Stimulated activated naive CD8-positive, alpha-beta T cell treated with anti-CD3 and anti-CD28 coated beads, Interleukin-15, amount 100 ng/mL, for 72 hours (primary cell): ENCODE measurements around the gene CSK.

Experiments
- ATAC-seq: fragments of 150-1000 bp; cut with Tn5 transposase; 2 replicates; pipeline ENCODE4 v1.10.0; 2021; ENCODE audit warnings: mild to moderate bottlenecking, moderate library complexity
- DNase-seq, 2 donors: peaks; one replicate each; pipeline ENCODE4 v3.0.0; 2021 to 2022
- H3K27ac Mint-ChIP-seq, 2 donors: one replicate each; pipeline ENCODE4 v1.8.0; 2022; ENCODE audit warnings: mild to moderate bottlenecking in 2 of 2, mixed read lengths in 2 of 2, moderate library complexity in 2 of 2
- H3K27me3 Mint-ChIP-seq: one replicate; pipeline ENCODE4 v1.8.0; 2022; ENCODE audit warnings: mixed read lengths
- H3K4me1 Mint-ChIP-seq: one replicate; pipeline ENCODE4 v1.8.0; 2022; ENCODE audit warnings: mild to moderate bottlenecking, mixed read lengths
- H3K4me3 Mint-ChIP-seq, 2 donors: one replicate each; pipeline ENCODE4 v1.8.0; 2022; ENCODE audit warnings: mild to moderate bottlenecking in 2 of 2, mixed read lengths in 2 of 2, moderate library complexity in 1 of 2
- H3K9me3 Mint-ChIP-seq, 2 donors: one replicate each; pipeline ENCODE4 v1.8.0; 2022; ENCODE audit warnings: mixed read lengths in 2 of 2

CSK gene

DNA sequence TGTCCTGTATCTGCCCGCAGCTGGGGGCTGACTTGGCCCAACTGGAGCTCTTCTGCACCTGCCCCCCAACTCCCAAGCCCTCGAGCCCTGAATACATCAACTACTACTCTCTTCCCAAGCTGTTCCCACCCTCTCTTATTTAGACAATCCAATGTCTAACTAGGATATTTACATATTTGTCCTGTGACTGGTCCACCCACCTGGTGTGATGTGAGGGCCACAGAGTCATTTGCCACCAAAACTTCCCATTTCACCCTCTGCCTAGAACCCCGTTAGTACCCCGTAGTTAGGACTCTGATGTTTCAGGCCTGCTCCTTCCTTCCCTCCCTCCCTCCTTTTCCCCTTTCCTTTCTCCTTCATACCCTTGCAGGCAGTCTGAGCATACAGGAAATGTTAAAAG lies 50.9 kb downstream of the CSK start:
- Mint-ChIP-seq H3K27me3 (peaks cover 24% of the 10 kb centered on the region), H3K4me1 (peaks cover 10% of the 10 kb centered on the region), H3K9me3 (no peaks in the 10 kb centered on the region), H3K4me3 (no peak overlapping the region), H3K27ac (peak overlapping the region in 1 of 2 donors; percentile 68)
- DNase-seq (no peak), ATAC-seq (no peak)

GRCh38 chr15:74833376-74834107 lies 51.7 kb downstream of the CSK start:
- H3K27me3 Mint-ChIP-seq = peaks cover 17% of the 10 kb centered on the region
- ATAC-seq (no peak), DNase-seq (no peak)
- peaks cover 10% of the 10 kb centered on the region for H3K4me1 Mint-ChIP-seq
- H3K9me3 Mint-ChIP-seq = no peaks in the 10 kb centered on the region
- H3K4me3 Mint-ChIP-seq = no peak overlapping the region
- H3K27ac Mint-ChIP-seq = no peak overlapping the region

- ATAC-seq = peak; percentile 41
- Mint-ChIP-seq H3K27me3 (peaks cover 8% of the 10 kb centered on the region), H3K4me1 (peaks cover 10% of the 10 kb centered on the region), H3K4me3 (no peak overlapping the region), H3K27ac (no peak overlapping the region), H3K9me3 (no peaks in the 10 kb centered on the region)
- DNase-seq = peak in 1 of 2 donors; percentile 42
Measured at GRCh38 chr15:74835312-74835823, 53.5 kb downstream of the CSK start.

DNA sequence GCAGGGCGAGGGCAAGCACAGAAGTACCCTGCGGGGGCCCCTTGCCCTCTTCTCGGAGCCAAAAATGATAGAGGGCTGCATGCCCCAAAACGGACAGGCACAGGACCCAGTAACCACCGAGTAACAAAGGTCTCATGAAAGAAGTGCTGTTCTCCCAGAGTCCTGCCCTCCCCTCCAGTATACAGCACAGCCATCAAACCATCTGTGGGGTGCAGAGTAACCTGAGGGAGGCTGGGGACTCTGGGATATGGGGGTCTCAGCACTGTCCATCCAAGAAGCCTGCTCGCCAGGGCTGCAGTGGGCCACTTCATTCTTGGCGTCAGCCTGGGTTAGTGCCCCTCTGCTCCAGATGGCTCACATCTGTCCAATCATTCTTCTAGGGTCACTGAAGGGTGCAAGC lies 55.0 kb downstream of the CSK start:
- DNase-seq (no peak), ATAC-seq (no peak)
- Mint-ChIP-seq H3K9me3 (no peaks in the 10 kb centered on the region), H3K27me3 (no peaks in the 10 kb centered on the region), H3K4me3 (no peak overlapping the region), H3K4me1 (peaks cover 23% of the 10 kb centered on the region), H3K27ac (no peak overlapping the region)

DNA sequence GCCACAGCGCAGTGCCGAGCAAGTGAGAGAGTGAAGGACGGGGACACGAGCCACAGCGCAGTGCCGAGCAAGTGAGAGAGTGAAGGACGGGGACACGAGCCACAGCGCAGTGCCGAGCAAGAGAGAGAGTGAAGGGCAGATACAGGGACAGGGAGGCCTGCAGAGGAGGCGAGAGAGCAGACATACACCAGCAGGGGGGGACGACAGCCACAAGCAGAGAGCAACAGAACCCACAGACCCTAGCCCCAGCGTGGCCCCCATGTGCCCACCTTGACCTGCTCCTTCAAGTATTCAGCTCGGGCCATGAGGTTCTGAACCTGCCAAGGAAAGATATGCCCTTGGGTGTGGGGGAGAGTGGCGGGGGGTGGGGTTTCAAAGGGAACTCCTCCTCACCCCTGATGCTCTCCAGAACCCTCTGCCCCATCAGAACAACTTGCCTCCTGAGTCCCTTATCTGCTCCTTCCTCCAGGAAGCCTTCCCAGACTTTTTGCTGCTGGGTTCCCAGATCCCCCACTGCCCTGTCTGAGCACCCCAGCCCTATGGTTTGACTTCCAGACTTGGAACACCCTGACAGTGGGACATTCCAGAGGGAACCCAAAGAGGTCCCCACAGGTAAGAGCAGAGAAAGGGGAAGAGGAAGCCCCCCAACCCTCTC lies 55.7 kb downstream of the CSK start:
- H3K4me3 Mint-ChIP-seq = no peak overlapping the region
- H3K9me3 Mint-ChIP-seq = no peaks in the 10 kb centered on the region
- H3K27me3 Mint-ChIP-seq = no peaks in the 10 kb centered on the region
- H3K4me1 Mint-ChIP-seq = peaks cover 30% of the 10 kb centered on the region
- ATAC-seq = no peak
- H3K27ac Mint-ChIP-seq = peak overlapping the region; percentile 19 to 61
- no peak for DNase-seq

GRCh38 chr15:74838137-74838516 lies 56.2 kb downstream of the CSK start:
- DNase-seq (no peak), ATAC-seq (no peak)
- H3K27ac Mint-ChIP-seq = peak overlapping the region in 1 of 2 donors; percentile 19
- H3K27me3 Mint-ChIP-seq = no peaks in the 10 kb centered on the region
- H3K4me1 Mint-ChIP-seq = peaks cover 33% of the 10 kb centered on the region
- H3K4me3 Mint-ChIP-seq = no peak overlapping the region
- no peaks in the 10 kb centered on the region for H3K9me3 Mint-ChIP-seq

DNA sequence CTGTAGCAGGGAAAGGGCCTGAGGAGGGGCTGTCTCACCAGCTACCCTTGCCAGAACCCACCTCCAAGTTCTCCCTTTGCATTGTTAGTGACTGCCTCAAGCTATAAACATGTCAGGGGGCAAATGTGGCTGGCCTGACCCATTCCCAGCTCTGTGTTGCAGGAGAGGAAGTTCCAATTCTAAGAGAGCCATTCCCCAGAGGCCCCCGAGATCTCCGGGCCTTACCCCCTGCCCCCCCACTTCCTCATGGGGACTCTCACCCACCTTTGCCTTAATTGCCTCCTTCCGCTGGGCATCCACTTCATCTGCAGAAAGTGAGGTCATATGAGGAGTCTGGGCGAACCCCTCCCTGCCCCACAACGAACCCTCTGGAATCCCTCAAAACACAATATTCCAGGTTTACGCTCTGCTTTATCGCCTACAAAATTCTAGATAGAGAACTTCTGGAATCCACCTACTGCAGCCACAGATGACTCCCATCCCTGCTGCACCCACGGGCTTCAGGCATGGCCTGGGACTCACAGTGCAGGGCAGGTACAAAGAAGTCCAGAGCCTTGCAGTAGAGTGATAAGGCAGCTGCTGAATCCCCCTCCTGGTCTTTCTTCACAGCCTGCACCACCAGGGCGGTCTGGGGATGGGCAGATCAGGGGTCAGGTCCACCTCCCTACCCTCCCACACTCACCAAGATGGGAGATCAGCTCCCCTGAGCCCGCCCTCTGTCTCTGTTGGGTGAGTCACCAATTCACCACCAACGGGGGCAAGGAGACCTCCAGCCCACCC lies 57.1 kb downstream of the CSK start:
- ATAC-seq (no peak), DNase-seq (no peak)
- no peaks in the 10 kb centered on the region for H3K27me3 Mint-ChIP-seq
- H3K9me3 Mint-ChIP-seq = no peaks in the 10 kb centered on the region
- H3K4me3 Mint-ChIP-seq = no peak overlapping the region
- H3K4me1 Mint-ChIP-seq = peaks cover 40% of the 10 kb centered on the region
- no peak overlapping the region for H3K27ac Mint-ChIP-seq

- DNase-seq = no peak
Measured at GRCh38 chr15:74839526-74840395, 57.9 kb downstream of the CSK start.

GRCh38 chr15:74840851-74841775 lies 59.2 kb downstream of the CSK start:
- H3K27ac Mint-ChIP-seq = peak overlapping the region; percentile 67 to 79
- no peaks in the 10 kb centered on the region for H3K27me3 Mint-ChIP-seq
- DNase-seq = no peak
- H3K4me1 Mint-ChIP-seq = peaks cover 52% of the 10 kb centered on the region
- ATAC-seq = no peak
- no peaks in the 10 kb centered on the region for H3K9me3 Mint-ChIP-seq
- H3K4me3 Mint-ChIP-seq = peak overlapping the region; percentile 90 to 95

More at GRCh38 chr15:74839526-74840395, 57.9 kb downstream of the CSK start:
- Mint-ChIP-seq H3K9me3 (no peaks in the 10 kb centered on the region), H3K27ac (no peak overlapping the region), H3K4me1 (peaks cover 48% of the 10 kb centered on the region), H3K4me3 (no peak overlapping the region), H3K27me3 (no peaks in the 10 kb centered on the region)
- ATAC-seq = no peak

DNA sequence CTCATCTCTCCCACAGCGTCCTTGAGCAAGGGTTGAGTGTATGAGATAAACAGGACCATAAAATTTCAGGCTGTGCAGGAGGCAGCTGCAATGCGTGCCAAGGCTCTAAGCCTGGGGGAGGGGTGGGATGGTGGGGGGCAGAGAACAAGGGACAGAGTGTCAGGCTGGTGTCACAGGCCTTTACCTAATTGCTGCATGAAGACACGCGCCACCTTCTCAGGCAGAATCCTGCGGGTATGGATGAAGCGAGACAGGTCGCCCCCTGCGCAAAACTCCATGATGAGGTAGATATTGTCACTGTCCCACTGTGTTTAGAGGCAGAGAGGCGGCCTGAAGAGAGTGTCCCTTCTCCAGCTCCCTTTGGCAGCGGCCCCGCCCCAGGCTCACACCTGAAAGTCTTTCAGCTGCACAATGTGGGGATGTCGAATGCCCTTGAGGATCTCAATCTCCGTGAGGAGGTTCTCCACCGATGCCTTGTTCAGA lies 60.1 kb downstream of the CSK start:
- Mint-ChIP-seq H3K4me3 (peak overlapping the region; percentile 90 to 95), H3K27ac (peak overlapping the region in 1 of 2 donors; percentile 65), H3K9me3 (no peaks in the 10 kb centered on the region)

DNA sequence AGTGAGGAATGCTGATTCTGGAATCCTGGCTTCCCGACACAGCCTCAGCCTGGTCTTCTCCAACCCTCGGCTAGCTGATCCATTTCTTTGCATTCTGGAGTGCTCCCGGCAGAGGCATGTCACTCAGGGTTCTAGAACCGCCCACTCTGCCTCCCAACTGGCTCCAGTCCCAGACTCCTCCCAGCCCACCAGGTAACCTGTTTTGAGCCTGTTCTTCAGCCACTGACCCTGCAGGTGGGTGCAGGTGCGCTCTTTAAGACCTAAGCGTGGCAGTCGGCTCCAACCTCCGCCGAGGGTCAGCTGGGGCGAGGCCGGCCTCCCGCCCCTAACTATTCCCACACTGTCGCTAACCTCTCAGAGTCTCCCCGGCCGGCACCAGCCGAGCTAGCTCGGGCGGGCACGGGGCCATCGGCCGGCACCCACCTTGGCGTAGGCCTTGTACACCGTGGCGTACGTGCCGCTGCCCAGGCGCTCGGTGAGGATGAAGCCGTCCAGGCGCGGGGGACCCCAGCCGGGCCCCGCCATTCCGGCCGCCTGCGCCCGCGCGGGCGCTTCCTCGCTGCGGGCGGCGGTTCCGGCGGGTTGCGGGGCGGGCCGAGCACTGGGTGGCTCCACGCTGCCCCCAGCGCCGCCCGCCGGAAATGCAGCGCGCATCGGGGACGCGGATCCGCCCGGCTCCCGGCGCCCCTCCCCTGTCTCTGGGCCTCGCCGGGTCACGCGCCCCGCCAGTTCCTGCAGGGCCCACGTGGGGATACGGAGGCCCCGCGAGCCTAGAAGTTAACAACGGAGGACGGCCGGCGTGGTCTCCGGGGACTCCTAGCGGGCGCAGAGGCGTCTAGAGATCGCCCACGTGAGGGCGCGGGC lies 60.9 kb downstream of the CSK start, which contains the start of gene ULK3:
ULK3 (minus strand) TSS at position 576 of the 864 bp plus-strand sequence; CDS start at position 525, 51 bp downstream.
- Mint-ChIP-seq H3K4me1 (peaks cover 53% of the 10 kb centered on the region), H3K27me3 (no peaks in the 10 kb centered on the region), H3K4me3 (peak within 1 kb of the TSS; percentile 90 to 95), H3K27ac (peak within 1 kb of the TSS; percentile 94), H3K9me3 (no peaks in the 10 kb centered on the region)
- ATAC-seq (peak; percentile 89), DNase-seq (peak; percentile 94 to 96)

More for the DNA sequence above, 60.1 kb downstream of the CSK start:
- H3K4me1 Mint-ChIP-seq = peaks cover 53% of the 10 kb centered on the region
- H3K27me3 Mint-ChIP-seq = no peaks in the 10 kb centered on the region
- DNase-seq (no peak), ATAC-seq (no peak)

- ATAC-seq = no peak
- Mint-ChIP-seq H3K4me3 (peak overlapping the region; percentile 90 to 95), H3K27me3 (no peaks in the 10 kb centered on the region), H3K9me3 (no peaks in the 10 kb centered on the region), H3K27ac (peak overlapping the region; percentile 83 to 94), H3K4me1 (peaks cover 53% of the 10 kb centered on the region)
- no peak for DNase-seq
Measured at GRCh38 chr15:74843445-74843828, 61.6 kb downstream of the CSK start.

- Mint-ChIP-seq H3K27me3 (no peaks in the 10 kb centered on the region), H3K27ac (peak overlapping the region; percentile 33 to 94), H3K4me3 (peak overlapping the region; percentile 90 to 95), H3K9me3 (no peaks in the 10 kb centered on the region), H3K4me1 (peaks cover 53% of the 10 kb centered on the region)
- ATAC-seq (no peak), DNase-seq (no peak)
Measured at GRCh38 chr15:74843891-74844299, 62.0 kb downstream of the CSK start.
